Measurements from ENCODE around the gene NKIRAS1. TPM values are rescaled to one million over a fixed set of nuclear protein-coding genes. Genes with fewer than 3 reads are reported as not detected.

Gene NKIRAS1
- total RNA-seq, 6 experiments from 2014 or later: 7.0 to 14.2 (median 8.5) TPM

Other genes starting within 250 kb of the NKIRAS1 start
- 10 to 100 TPM; 20.8 to 40.4 (median 29.7) TPM for gene UBE2E1, start 111.0 kb downstream of the NKIRAS1 start, total RNA-seq
- 100 to 1,000 TPM; 572 to 932 (median 636) TPM for gene RPL15, start 142 bp upstream of the NKIRAS1 start, total RNA-seq
- 10 to 100 TPM; 13.0 to 34.8 (median 18.2) TPM for gene NR1D2, start 28.3 kb upstream of the NKIRAS1 start, total RNA-seq